ENCODE results near the gene RAB11FIP3.
A peak's percentile ranks its signal among the peaks of the same experiment; 100 is the strongest.
"Not testable (repeated sequence)": the region's sequence is repeated elsewhere in the genome, so short reads cannot be mapped to it uniquely, and the experiment has no call there.

Gene RAB11FIP3

DNA sequence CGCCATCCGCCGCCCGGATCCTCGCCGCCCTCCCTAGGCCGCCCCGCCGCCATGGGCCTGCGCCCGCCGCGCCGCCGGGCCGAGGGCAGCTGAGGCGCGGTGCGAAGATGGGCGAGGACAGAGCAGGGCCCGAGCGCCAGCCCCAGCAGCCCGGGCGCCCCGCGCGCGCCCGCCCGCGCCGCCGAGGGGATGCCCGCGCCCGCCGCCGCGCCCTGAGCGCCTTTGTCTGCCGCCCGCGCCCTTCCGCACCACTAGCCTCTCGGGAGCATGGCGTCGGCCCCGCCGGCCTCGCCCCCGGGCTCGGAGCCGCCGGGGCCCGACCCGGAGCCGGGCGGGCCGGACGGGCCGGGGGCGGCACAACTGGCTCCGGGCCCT lies 278 bp downstream of the RAB11FIP3 start:
- no peak for DNase-seq

DNA sequence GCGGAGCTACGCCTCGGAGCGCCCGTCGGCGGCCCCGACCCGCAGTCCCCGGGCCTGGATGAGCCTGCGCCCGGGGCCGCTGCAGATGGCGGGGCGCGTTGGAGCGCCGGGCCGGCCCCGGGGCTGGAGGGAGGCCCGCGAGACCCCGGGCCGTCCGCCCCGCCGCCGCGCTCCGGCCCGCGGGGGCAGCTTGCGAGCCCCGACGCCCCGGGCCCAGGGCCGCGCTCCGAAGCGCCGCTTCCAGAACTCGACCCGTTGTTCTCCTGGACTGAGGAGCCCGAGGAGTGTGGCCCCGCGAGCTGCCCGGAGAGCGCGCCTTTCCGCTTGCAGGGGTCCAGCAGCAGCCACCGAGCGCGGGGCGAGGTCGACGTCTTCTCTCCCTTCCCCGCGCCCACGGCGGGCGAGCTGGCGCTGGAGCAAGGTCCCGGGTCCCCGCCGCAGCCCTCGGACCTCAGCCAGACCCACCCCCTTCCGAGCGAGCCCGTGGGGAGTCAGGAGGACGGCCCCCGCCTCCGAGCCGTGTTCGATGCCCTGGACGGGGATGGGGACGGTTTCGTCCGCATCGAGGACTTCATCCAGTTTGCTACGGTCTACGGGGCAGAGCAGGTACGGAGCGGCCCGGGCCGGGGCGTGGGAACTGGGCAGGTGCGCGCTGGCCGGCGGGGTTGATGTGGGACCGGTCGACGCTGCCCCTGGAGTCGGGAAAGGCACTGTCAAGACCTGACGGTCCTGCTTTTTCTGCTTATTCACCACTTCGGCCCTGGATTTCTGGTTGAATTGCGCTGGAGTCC lies 861 bp downstream of the RAB11FIP3 start:
- DNase-seq: no peak

DNA sequence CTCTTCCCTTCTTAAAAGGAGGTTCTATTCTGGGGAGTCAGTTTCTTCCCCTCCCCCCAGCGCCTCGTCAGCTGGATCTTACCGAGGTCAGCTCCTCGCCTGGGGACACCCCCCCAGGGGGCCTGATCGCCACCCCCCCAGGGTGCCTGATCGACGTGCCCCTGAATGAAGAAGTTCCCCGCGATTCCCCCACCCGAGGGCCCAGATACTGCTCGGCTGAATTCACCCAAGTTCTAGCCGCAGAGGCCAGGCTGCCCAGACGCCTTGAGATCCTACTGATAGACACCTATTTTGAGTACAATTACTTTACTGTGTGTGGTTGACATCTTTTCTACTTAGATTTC lies 1.4 kb downstream of the RAB11FIP3 start:
- no peak for DNase-seq

DNA sequence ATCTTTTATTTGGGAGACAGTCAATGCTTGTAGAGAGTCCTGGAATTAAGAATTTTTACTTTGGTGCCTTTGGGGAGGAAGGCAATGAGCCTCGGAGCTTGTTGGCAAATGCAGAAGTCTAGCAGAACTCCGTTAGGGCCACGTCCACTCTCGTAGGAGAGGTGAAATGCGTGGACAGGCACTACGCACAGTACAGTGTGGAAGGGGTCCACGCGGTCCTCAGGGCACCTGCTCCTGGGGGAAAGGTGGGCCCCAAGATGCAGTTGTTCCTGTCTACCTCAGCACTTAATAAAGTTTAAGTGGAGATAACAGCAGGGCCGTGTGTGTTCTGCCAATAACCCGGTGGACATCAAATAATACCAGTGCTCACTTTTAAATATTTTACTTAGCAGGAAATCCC lies 1.8 kb downstream of the RAB11FIP3 start:
- no peak for DNase-seq

DNA sequence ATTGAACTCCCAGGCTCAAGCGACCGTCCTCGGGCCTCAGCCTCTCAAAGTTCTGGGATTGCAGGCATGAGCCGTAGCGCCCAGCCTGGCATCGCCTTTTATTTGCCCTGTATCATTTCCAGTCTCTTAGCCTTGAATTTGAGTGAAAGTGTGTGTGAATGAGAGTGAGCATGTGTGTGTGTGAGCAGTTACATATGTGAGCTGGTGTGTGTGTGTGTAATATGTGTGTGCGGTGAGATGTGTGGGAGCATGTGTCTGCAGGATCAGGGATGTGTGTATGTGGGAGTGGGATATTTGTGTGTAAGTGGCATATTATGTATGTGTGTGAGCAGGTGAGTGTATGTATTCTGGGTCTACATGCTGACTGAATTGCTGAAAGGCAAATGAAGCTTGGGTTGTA lies 5.5 kb downstream of the RAB11FIP3 start:
- no peak for DNase-seq

DNA sequence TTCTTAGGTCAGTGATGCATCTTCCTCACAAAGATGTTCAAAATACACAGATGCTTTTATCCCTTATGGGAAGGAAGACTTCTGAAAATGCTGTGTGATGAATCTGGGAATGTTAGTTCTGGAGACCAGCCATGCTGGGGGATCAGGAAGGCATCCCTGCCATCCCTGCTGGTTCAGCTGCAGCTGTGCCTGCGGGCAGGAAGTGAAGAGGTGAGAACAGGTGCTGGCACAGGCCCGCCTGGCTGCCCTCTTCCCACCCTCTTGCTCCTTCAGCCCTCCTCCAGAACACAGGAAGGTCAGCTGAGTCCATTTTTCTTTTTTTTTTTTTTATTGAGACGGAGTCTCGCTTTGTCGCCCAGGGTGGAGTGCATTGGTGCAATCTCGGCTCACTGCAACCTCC lies 15.2 kb downstream of the RAB11FIP3 start:
- DNase-seq: no peak

DNA sequence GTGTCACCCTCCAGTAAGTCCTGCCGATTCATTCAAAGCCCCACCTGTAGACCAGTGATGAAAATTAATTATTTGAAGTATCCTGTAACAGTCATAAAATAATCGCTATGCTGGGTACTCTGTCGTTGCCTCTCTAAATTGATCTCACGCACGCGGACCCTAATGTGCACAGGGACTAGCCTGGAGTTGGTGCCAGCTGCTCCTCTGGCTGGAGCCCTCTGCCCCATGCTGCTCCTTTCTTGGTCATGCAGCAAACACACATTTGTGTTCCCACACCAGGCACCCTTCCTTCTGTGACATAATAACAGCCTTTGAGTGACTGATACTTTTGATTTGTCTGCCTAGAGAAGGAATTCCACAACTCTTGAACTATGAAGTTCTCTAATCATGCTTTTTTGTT lies 16.0 kb downstream of the RAB11FIP3 start:
- DNase-seq: no peak

DNA sequence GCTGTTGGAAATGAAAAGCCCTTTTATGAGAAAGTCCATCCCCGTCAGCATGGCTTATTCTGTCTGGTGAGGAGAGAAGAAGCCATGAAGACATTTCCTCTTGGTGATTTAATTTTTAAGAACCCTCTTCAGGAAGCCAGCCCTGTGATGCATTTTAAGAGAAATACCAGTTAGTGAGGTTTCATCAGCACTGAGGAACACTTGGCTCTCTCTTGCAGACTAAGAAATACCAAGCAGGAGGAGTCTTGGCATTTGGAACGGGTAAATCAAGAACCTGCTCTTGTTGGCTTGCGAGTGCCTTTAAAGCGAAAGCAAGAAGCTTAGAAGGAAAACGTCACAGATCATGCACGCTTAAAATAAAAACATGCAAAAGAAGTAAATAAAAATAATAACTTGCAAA lies 17.5 kb downstream of the RAB11FIP3 start:
- DNase-seq: no peak

DNA sequence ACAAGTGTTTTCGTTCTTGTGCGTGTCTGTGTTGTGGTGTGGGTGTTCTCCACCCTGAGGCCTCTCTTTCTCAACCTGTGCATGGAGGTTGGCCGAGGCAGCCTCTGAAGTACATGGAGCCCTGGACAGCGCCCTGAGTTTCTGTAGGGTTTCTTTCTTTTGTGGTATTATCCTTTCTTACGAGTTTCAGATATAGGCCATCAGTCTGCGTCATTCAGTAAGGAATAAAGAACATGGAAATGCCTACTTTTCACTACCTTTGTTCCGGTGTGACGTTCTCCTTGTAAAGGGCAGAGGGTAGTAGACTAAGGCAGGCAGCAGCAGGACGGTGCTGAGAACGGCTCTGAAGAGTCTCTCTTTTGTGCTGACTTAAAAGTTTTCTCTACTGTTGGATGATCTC lies 18.6 kb downstream of the RAB11FIP3 start:
- no peak for DNase-seq

DNA sequence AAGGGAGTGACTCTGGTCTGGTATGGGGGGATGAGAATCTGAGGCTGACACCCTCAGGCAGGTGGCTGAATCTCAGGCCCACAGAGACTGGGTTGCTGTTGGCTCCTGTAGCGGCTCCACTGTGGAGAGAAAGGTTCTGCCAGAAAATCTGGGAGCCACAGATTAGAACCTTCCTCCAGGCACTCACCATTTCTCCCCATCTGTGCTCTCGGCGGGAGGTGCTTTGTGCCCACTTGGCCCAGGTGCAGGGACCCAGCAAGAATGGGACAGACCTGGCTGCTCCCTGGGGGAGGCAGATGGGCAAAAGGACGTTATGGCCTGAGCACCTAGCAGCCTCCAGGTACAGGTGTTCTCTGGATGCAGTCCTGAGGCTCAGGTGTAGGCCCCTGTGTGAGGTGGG lies 20.1 kb downstream of the RAB11FIP3 start:
- no peak for DNase-seq

DNA sequence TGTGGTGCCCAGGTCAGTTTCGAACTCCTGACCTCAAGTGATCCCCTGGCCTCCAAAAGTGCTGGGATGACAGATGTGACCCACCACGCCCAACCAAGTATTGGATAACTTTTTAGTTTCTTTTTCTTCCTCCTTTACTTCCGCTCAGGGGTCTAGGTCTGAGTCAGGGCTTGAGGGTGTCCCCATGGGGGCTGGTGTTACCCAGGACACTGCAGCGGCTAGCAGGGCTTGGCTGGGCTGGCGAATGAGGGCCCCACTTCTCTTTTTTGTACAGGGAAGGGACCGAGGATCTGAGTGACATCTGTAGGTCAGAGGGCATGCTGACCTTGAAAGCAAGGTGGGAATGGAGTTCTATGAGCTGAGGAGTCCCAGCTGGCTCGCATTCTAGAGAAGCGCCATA lies 24.9 kb downstream of the RAB11FIP3 start:
- no peak for DNase-seq

DNA sequence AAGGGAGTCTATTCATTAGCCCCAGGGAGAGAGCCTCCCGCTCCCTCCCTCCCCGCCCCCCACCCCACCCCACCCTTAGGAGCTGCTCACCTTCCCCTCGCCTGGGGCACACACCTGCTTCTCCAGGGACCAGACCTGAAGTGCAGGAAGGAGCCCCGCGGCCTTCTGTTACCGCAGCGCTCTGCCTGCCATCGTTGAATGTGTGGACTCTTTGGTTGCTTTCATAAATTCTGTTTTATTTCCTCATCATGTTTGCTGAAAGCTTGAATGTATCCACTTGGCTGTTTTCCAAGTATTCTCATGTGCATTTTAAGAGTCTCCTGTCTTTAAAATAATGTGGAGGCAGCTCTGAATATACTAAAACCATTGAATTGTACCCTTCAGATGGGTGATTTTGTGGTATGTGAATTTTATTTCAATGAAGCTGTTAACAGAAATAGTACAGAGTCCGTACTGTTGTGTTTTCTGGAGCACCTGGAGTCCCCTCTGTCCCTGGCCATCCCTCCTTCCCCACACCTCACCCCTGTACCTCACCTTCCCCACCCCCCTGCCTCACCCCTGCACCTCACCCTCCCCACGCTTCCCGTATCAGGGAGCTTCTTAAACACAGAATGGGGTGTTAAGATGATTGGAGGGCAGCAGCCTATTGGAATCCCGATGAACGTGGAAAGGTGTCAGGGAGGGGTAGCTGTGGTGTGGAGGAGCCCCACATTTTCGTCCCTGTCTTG lies 25.5 kb downstream of the RAB11FIP3 start:
- DNase-seq: peak; percentile 64

DNA sequence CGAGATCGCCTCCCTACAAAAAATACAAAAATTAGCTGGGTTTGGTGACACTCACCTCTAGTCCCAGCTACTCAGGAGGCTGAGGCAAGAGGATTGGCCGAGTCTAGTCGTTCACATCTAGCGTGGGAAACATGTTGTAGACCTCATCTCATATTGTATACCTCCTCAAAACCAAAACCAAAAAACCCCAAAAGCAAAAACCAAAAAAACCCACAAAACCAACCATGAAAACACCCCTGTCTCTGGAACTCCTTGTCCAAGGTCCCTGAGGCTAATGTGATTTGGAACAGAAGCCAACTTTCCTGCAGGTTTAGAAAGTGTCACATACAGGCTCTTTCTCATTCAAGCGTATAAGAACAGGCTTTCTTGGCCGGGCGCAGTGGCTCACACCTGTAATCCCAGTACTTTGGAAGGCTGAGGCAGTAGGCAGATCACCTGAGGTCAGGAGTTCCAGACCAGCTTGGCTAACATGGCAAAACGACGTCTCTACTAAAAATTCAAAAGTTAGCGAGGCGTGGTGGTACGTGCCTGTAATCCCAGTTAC lies 29.0 kb downstream of the RAB11FIP3 start:
- no peak for DNase-seq

DNA sequence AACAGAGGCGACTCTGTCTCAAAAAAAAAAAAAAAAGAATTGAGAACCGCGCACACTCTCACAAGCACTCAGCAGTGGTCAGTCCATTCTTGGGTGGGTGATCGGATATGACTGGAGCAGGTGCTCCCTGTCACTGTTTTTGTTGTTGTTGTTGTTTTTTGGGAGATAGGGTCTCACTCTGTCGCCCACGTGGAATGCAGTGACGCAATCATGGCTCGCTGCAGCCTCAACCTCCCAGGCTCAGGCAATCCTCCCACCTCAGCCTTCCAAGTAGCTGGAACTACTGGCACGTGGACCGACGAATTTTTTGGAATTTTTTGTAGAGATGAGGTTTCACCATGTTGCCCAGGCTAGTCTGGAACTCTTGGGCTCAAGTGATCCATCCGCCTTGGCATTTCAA lies 30.0 kb downstream of the RAB11FIP3 start:
- DNase-seq: no peak

DNA sequence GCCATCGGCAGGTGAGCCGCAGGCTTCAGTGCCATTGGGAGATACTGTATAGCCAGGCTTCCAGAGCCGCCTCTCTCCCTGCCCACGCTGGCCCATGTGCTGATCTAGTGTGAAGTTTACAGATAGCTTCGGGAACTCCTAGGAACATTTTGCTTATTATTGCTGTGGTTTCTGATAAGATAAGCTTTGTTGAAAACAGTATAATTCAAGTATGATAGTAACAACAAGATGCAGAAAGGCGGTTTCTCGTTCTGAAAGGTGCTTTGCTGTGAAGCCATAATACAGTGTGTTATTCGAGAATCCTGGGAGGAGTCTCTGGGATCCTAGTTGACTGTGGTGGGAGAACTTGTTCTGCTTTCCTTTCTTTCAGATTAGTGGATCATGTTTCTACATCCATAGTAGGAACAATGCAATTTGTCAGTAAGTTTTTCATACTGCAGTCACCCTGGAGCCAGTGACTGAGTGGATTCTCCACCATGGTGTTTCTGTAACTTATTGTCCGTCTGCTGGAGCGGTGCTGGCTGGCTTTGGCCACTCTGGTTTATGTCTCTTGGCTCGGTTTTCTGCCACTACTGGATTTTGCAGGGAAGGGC lies 31.5 kb downstream of the RAB11FIP3 start:
- DNase-seq: no peak

DNA sequence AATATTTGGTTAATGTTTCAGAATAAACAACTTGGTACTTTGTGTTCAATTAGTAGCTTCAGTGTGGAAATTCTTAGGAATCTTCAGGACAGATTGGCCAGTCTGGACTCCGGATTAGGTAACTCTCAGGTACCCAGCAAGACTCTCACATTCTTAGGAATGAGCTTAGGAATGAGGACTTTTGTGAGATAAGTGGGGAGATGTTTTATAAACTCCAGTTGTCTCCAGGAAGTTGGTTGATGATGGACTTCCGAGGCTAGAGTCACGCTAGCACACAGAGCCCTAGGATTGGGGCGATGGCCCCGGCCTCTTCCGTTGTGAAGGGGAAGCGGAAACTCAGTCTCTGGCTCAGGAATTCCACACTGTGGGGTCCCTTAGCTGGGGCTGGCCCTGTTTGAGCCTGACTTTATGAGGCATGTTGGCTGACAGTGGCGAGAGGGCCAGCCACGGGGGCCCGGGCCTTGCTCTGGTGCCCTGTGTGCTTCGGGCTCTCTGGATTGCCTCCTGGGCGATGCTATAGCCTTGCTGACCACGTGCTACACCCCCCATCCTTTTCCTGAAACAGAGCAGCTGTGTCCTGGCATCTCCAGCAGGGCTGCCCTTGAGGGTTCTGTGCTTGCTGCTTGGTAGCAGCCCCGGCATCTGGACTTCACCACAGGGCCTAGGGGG lies 32.4 kb downstream of the RAB11FIP3 start:
- no peak for DNase-seq

DNA sequence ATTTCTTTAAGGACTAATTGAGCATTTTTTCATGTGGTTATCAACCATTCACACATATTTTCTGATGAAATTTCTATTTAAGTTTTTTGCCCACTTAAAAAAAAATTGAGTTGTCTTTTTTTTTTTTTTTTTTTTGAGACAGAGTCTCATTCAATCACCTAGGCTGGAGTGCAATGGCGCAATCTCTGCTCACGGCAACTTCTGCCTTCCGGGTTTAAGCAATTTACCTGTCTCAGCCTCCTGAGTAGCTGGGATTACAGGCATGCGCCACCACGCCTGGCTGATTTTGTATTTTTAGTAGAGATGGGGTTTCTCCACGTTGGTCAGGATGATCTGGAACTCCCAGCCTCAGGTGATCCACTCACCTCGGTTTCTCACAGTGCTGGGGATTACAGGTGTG lies 34.3 kb downstream of the RAB11FIP3 start:
- DNase-seq: no peak

DNA sequence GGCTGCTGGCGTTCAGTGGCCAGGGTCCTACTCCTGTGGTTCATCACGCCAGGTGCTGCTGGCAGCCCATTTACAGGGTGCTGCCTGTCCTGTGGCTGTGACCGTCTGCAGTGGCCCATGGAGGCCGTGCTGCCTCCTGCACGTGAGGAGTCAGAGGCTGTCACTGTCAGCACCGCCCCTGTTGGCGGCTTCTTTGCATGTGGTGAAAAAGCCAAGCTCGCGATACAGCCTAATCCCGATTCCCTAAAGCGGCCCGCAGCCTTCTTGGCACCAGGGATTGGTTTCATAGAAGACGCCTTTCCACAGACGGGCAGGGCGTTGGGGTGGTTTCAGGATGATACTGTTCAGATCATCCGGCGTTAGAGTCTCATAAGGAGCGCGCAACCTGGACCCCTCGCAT lies 35.3 kb downstream of the RAB11FIP3 start:
- no peak for DNase-seq

DNA sequence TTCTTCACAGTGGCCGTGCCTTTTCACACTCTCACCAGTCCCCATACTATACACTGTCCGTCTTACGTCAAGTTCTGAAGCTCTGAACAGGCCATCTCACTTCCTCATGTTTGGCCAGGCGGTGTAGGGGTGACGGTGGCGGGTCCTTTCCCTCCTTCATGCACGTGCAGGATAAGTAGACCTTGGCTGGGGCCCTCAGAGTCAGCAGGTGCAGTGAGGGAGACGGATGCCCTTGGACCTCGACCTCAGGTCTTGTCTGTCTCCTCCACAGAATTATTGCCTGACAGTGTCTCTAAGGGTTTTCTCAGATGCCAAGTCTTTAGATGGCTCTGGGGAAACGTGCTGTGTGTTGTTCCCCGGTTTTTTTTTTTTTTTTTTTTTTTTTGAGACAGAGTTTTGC lies 37.6 kb downstream of the RAB11FIP3 start:
- no peak for DNase-seq

DNA sequence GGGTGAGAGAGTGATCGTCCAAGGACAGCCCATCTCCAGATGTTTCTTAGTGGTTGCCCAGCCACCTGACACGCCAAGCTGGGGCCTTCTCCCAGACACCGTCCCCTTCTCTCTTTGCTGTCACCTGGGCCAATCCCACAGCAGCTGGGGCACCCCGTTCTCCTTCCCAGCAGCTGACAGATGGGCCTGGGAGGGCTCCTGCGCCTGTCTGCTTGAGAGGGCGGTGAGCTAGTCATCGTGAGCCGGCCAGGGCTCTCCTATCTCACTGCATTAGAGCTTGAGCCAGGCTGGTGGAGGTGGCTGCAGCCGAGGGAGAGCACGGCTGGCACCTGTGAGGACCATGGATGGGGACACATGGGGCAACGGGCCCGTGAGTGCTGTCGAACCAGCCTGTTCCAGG lies 41.2 kb downstream of the RAB11FIP3 start:
- no peak for DNase-seq

DNA sequence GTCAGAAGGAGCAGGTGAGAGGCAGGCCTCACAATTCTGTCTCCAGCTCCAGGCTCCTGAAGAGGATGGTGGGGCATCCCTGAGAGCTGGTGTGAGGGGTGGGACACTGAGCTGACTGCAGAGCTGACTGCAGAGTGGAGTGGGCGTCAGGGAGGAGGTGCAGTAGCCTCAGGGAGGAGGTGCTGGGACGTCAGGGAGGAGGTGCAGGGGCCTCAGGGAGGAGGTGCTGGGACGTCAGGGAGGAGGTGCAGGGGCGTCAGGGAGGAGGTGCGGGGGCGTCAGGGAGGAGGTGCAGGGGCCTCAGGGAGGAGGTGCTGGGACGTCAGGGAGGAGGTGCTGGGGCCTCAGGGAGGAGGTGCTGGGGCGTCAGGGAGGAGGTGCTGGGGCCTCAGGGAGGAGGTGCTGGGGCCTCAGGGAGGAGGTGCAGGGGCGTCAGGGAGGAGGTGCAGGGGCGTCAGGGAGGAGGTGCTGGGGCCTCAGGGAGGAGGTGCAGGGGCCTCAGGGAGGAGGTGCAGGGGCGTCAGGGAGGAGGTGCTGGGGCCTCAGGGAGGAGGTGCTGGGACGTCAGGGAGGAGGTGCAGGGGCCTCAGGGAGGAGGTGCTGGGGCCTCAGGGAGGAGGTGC lies 41.9 kb downstream of the RAB11FIP3 start:
- DNase-seq: not testable (repeated sequence)

DNA sequence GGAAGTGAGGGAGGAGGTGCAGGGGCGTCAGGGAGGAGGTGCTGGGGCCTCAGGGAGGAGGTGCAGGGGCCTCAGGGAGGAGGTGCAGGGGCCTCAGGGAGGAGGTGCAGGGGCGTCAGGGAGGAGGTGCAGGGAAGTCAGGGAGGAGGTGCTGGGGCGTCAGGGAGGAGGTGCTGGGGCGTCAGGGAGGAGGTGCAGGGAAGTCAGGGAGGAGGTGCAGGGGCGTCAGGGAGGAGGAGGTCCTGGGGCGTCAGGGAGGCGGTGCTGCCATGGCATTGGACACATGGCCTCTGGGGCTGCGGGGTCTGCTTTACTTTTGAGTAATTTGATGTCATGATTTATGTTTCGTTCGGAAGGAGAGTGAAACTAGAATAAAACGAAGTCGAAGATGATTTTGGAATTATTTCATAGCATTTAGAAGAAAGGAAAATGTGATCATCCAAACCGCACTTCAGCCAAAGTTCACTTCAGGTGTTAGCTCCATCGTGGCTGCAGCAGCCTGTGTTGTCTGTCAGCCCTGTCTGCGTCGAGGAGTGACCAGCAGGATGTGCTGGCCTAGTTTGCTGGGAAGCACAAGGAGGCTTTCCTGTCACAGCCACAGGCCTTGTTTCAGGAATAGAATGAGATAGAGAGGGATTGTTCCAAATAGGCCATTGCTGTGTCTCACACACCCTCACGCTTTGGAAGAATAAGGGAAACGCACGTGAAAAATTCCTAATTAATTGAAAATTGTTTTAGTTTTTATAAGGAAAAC lies 42.8 kb downstream of the RAB11FIP3 start:
- DNase-seq: no peak
